Right renal cortex interstitium (tissue), 3 donors: ENCODE results near the gene KIAA1671. TPM values are rescaled to one million over a fixed set of nuclear protein-coding genes. Genes with fewer than 3 reads are reported as not detected.
A peak's percentile ranks its signal among the peaks of the same experiment; 100 is the strongest.

Source experiments
- DNase-seq, 3 donors: peaks; one replicate each; pipeline ENCODE4 v3.0.0-alpha.2; 2013; ENCODE audit warnings: low read depth in 3 of 3, low spot score in 2 of 3
- polyA plus RNA-seq, 3 donors: library from polyadenylated mRNA; unstranded; fragments of 120-200 nt; gene quantifications; one replicate each; pipeline ENCODE4 v1.2.1, GENCODE V29; 2013; ENCODE audit not compliant: insufficient read length in 3 of 3

KIAA1671 gene
- polyA plus RNA-seq, 3 donors = 24.1 to 25.4 (median 24.8) TPM

DNA sequence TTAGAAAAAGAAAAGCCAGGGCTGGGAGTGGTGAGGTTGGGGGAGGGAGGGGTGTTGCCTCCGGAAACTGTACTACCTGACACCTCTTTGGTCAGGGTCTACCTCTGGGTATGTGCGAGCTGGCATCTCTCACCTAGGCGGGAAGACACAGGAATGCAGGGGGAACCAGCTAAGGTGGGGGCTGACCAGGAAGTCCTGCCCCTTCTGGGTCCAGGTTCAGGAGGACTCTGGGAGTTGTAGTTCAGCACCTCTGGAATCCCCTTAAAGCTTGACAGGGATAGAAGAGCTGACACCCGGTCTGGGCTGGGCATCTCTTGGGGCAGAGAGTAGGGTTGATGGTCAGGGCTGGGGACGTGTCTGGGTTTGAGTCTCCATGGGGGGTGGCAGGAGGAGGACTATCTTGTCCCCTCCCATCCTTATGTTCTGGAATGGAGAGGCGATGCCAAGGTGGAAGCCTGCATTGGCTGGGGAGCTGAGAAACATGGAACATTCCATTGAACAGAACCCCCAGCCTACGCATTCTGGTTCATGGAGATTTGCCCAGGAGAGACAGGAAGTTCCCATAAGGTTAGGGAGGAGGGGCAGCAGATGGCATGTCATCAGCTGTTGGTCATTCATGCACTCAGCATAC lies 2.1 kb upstream of the KIAA1671 start:
- no peak for DNase-seq

DNA sequence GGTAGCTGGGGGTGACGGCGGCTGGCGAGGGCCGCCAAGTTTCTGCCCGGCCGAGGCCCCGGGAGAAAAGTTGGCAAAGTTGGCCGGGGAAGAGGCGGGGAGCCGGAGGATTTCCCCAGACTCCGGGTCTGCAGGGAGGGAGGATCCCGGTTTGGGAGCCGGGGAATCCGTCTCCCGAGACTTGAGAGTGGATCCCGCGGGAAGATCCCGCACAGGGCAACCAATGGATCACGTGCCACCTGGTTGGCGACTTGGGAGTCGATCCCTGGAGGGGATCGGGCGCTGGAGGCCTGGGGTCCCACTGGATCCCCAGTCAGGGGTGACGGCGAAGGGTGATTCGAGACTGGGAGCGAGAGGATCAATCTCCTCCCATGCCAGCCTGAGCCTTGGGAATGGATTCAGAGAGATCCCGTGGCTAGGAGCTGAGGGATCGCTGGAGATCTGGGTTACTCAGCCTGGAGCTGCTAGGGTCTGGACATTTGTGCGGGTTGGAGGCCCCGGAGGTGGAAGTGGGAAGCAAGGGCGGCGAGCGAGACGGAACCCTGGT lies 394 bp downstream of the KIAA1671 start:
- peak in 1 of 3 donors; percentile 32 for DNase-seq

DNA sequence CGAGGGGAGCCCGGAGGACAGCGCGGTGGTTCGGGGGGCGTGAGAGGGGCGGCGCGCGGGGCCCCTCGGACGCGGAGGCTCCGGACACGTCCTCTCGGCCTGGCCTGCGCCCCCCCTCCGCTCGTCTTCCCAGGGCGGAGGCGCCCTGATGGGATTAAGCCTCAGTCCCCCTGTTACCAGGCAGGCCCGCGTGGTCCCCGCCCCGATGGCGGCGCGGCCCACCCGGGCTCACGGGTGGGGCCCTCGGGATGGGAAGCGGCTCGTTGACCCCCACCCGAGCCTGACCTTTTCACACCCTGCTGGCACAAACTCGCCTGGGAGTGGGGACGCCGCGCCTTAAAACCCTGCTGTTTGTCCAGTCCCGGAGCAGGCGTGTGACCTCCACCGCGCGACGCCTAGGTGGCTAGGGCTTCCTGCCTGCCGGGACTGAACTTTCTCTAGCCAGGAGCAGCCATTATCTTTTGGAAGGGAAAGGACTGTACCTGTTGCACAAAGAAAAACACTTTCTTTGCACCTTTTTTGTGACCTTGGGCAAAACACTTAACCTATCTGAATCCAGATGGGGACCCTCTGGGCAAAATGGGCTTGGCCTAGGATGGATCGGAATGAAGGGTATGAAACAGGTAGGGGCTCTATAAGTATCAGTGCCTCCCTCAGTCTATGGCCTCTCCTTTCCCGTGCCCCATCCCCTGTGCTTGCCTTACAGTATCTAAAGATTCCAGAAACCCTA lies 1.0 kb downstream of the KIAA1671 start:
- no peak for DNase-seq

DNA sequence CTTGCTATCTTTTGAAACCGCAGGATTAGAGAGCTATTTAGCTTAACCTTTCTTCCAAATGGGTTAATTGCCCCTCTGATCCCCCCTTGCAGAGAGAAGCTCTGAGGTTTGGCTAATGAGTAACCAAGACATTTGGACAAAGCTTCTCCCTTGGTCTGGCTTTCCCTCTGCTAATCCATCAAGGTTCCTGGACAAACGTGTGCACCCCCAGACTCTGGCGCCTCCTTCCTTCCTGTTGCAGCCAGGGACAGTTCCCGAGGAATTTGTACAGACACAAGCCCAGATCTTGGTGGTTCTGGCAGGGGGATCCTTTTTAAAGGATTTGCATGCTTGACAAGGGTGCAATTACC lies 1.6 kb downstream of the KIAA1671 start:
- DNase-seq = no peak

DNA sequence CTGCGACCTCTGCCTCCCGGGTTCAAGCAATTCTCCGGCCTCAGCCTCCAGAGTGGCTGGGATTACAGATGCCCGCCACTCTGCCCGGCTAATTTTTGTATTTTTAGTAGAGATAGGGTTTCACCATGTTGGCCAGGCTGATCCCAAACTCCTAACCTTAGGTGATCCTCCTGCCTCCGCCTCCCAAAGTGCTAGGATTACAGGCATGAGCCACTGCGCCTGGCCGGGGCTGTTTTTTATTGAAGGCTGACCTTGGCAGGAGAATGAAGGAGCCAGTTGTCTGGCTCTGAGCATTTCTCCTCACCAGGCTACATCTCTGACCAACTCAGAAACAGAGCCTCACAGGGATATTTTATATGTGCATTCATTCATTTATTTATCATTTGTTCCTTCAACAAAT lies 2.3 kb downstream of the KIAA1671 start:
- no peak for DNase-seq

DNA sequence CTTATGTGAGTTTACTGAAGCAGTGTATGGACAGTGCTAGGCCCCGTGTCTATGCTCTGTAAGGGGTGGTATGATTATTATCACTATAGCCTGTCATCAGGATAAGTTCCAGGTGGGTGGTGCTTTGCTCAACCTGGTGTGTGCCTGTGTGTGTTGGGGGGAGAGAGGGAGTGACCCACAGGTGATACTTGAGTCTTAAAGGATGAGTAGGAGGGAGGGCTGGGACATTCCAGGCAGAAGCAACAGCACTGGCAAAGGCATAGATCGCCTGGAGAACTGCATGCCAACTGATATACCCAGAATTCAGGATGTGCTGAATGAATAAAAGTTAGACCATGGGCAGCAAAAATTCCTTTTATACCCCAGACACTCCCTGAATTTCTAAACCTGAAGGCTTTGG lies 4.5 kb downstream of the KIAA1671 start:
- no peak for DNase-seq

DNA sequence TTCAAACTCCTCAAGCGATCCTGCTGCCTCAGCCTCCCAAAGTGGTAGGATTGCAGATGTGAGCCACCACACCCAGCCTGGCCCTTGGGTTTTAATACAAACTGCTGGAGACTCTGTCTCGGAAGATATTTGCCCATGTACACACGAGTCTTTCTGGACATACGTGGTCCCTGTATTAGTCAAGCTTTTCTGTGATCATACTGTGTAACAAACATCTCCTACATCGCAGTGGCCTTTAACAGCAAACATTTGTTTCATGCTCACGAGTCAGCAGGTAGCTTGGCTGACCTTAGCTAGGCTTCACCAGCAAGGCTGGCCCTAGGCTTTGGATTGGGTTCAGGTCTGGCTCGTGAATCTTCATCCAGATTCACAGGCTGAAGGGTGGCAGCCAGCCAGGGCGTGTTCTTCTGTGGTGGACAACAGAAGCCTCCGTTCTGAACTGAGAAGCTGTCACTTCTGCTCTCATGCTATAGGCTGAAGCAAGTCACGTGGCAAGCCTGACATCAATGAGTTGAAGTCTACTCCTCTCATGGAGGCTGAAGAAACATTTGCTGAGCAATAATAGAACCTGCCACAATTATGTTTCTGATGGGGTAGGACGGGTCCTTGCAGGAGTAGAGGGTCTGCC lies 8.8 kb downstream of the KIAA1671 start:
- no peak for DNase-seq

DNA sequence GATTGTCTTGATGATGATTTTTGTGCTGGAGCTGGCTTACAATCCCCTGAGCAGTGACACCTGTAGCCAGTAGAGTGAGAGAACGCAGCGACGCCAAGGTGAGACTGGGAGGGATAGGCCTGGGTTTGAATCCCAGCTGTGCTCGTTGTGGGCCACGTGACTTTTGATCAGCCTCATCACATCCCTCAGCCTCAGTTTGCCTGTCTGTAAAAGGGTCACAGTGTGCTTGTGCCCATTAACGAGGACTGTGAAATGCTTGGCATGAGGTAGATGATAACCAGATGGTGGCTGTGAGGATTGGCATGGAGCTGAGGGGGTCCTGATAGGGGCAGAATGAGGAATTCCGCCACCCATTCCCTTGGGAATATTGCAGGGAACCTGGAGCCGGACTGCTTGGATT lies 9.6 kb downstream of the KIAA1671 start:
- DNase-seq = no peak

DNA sequence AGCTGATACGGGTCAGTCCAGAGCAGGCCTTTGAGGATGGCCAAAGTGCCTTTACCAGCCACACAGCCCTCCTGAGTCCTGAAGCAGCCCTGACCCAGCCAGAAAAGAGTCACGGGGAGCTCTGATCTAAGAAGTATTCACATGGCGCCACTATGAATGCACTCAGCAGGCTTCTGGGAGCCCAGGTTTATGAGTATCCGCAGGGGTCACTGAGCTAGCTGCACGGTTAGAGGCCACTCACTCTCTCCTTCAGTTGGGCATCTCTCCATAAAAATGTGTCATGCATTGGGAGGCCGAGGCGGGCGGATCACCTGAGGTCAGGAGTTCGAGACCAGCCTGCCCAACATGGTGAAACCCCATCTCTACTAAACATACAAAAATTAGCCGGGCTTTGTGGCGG lies 10.3 kb downstream of the KIAA1671 start:
- no peak for DNase-seq

DNA sequence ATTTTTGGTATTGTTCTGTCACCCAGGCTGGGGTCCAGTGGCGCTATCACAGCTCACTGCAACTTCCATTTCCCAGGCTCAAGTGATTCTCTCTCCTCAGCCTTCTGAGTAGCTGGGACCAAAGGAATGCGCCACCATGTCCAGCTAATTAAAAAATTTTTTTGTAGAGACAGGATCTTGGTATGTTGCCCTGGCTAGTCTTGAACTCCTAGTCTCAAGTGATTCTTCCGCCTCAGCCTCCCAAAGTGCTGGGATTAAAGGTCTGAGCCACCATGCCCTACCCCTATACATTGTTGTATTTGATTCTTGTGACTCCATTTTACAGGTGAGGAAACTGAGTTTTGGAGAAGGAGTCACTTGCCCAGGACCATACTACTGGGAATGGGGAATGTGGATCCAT lies 11.9 kb downstream of the KIAA1671 start:
- no peak for DNase-seq

DNA sequence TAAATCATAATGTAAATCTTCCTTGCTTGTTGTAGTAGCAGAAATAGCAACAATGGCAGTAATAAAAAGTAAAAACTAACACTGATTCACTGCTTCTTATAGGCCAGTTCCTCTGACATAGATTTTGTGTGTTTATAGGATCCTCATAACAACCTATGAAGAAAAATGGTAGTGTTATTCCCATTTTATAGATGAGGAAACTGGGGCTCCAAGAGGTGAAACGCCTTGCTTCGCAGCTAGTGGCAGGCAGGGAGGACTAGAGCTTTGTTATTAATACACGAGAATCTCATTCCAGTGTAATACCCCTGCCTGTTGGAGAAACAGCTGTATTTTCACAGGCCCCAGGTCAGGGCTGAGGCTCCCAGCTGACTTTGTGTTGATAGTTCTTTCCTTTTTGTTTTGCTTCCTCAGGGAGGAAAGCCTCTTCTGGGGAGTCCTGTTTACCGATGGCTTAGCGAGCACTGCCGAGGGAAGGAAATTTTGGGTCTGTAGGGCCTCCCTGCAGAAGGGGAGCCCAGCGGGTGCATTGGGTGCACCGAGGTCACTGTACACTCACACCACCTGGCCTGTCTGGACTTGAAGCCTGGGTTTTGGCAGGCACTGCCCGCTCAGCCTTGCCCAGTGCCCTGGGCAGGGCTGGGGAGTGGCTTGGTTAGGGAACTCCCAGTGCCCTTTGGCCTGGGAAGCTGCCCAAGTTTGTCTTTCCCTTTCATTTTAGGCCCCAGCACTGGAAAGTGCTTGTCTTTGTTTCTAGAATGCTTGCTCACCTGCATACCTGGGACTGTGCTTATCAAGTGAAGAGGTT lies 13.5 kb downstream of the KIAA1671 start:
- no peak for DNase-seq

DNA sequence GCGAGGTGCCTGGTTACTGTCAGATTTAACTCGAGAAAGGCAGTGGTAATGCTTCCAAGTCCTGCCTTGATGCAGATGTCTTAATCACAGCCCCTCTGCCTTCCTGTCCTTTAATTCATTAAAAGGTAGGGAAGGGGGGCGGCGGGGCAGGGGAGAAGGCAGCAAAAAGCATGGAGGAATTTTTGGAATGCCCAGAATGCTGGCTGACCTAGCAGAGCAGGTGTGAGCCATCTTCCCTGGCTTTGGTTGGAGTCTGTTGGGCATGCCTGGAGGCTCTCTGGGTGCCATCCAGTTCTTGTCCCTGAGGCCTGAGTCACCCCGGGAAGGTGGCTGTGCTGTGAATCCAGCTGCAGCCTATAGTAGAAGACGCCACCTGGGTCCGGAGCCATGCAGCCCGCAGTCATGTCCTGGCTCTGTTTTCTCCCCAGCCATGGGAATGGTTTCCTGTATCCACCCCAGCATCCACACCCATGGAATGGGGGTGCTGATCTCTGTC lies 15.6 kb downstream of the KIAA1671 start:
- DNase-seq = no peak

DNA sequence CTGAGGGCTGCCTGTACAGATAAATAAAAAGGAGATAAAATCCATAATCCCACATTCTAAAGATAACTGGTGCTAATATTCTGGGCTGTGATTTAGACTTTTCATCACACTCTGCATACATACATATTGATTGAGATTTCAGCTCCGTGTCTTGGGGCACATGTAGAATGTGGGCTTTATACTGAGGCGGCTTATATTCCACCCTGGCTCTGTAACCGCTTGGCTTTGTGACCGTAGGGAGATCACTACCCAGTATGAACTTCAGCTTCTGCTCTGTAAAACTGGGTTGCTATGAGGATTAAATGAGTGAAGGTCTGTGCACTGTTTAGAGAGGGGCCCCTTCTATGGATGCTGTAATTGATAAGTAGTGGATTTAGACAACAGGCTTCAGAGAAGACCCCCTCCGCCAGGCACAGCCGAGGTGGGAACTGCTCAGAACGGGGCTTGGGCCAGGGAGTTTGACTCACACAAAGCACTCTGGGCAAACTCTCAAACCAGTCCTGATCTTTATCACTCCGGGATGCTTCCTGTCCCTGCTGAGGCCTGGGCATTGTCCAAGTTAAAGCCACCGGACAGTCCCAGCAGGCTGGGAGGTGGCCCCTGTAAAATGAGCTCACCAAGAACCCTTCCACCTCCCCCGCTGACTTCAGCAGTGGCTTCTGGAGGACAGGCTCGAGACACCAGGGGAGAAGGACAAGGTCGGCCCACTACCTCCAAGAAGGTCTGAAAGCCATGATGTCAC lies 17.2 kb downstream of the KIAA1671 start:
- DNase-seq = no peak

DNA sequence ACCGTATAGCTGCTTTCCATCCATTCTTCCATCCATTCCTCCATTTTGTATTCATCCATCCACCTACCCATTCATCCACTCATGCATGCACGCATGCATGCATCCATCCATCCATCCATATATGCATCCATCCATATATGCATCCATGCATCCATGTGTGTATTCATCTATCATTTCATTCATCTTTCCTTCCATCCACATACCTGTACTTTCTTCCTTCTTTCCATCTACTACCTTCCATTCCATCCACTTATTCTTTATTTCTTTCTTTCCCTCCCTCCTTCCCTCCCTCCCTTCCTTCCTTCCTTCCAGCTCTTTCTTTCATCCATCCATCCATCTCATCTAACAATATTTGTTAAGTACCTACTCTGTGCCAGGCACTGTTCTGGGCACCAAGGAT lies 19.9 kb downstream of the KIAA1671 start:
- DNase-seq = no peak

DNA sequence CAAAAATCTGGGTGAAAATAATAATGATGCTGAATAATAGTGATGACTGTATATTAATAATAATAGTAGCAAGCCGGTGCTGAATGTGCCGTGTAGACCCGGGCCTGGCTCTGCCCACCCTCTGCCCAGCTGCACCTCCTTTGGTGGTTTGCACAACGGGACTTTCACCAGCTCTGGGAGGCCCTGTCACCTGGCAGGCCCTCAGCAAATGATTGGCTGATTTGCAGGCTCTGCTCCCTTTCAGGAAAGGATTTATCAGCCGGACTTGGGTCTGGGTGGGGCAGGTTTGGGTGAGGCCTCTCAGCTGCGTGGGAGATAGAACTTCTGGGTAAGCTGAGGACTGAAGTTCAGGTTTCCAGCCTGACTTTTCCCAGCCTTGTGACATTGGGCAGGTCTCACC lies 21.4 kb downstream of the KIAA1671 start:
- DNase-seq = no peak

DNA sequence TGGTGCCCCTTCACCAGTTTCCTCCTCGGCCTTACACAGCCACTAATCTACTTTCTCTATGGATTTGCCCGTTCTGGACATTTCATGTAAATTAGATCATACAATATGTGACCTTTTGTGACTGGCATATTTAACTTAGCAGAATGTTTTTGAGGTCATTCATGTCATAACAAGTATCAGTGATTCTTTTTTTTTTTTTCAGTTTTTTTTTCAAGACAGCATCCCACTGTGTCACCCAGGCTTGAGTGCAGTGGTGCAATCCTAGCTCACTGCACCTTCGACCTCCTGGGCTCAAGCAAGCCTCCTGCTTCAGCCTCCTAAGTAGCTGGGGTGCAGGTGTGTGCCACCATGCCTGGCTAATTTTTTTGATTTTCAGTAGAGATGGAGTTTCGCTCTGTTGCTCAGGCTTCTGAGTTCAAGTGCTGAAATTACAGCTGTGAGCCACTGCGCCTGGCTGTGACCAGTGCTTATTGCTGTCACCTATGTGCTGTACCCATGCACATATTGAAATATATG lies 22.7 kb downstream of the KIAA1671 start:
- DNase-seq = no peak

DNA sequence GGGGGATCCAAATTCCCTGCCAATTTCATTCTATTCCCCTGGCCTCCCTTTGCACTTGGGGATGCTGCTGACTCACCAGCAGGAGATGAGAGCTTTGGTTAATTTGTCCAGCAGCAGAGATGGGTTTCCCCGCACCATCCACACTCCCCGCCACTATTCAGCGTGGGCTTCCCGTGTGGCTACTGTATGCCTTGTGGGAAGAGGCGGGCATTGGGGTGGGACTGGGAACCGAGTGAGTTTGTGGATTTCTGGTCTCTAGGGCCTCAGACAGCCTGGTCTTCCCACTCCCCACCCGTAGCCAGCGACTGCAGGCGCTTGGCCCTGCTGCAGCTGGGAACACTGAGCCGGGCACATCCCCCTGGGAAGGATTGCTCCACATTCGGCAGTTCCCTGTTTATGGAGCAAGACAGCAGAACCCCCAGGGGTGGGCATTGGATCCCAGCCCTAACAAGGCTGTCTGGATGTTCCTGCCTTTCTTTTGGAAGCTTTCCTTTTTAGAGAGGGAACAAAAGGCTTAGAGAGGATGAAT lies 23.4 kb downstream of the KIAA1671 start:
- DNase-seq = no peak

DNA sequence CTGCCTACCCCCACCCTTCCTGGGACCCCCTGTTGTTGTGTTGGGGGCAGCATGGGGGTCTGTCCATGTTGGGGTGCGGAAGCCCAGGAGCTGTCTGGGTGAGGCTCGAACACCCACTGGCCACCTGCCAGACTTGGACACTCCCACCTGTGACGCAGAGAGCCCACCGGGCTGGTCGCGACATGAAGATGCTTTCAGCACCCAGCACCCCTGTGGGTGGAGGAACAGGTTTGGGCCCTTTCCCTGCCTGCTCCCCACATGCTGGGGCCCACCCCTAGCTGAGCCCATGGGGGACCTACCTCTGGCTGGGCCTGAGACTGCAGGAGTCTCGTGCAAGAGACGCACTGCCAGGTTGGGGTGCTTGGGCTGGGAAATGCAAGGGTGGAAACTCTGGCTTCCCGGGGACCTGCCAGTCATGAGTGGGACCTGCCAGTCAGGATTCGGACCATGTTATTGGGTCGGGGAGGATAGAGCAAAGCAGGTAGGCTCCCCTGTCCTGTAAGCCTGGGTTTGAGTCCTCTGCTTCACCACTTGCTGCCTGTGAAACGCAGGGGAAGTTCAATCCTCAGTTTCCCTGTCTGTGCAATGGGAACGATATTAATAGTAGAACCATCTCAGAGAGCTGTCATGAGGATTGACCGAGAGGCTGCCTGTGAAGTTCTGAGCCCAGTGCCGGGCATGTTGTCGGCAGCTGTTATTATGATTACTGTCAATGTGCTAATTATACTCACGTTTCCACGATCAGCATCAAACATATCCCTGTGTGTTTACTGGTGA lies 24.1 kb downstream of the KIAA1671 start:
- DNase-seq = no peak
